KOPT-K1 (cell line): ENCODE results near the gene CSTB.

ENCODE experiments used
- H3K27ac ChIP-seq: fragments of 200-600 bp; sonication (generic); 2 replicates; pipeline ENCODE4 v1.5.1; 2016; ENCODE audit warnings: antibody characterized with exemption, mild to moderate bottlenecking, low read depth, low read length; ENCODE audit not compliant: poor library complexity, severe bottlenecking
- H3K36me3 ChIP-seq: fragments of 200-600 bp; sonication (generic); 2 replicates; pipeline ENCODE4 v1.5.1; 2017; ENCODE audit warnings: antibody characterized with exemption, mild to moderate bottlenecking, low read length, moderate library complexity; ENCODE audit not compliant: insufficient read depth
- H3K9me3 ChIP-seq: fragments of 200-600 bp; sonication (generic); 2 replicates; pipeline ENCODE4 v1.5.1; 2017; ENCODE audit warnings: antibody characterized with exemption, low read length, mild to moderate bottlenecking; ENCODE audit not compliant: insufficient read depth, poor library complexity, severe bottlenecking

The CSTB gene

DNA sequence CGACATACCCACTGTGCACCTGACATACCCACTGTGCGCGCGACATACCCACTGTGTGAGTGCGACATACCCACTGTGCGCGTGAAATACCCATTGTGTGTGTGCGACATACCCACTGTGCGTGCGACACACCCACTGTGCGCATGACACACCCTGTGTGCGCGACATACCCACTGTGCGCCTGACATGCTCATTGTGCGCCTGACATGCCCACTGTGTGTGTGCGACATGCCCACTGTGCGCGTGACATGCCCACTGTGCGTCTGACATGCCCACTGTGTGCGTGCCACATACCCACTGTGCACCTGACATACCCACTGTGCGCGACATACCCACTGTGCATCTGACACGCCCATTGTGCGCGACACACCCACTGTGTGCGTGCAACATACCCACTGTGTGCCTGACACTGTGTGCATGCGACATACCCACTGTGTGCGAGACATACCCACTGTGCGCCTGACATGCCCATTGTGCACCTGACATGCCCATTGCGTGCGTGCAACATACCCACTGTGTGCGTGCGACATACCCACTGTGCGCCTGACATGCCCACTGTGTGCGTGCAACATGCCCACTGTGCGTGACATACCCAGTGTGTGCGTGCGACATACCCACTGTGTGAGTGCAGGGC, 10.8 kb upstream of the CSTB start:
- H3K9me3 ChIP-seq = no peaks in the 10 kb centered on the region
- peaks cover 11% of the 10 kb centered on the region for H3K36me3 ChIP-seq
- no peak overlapping the region for H3K27ac ChIP-seq

DNA sequence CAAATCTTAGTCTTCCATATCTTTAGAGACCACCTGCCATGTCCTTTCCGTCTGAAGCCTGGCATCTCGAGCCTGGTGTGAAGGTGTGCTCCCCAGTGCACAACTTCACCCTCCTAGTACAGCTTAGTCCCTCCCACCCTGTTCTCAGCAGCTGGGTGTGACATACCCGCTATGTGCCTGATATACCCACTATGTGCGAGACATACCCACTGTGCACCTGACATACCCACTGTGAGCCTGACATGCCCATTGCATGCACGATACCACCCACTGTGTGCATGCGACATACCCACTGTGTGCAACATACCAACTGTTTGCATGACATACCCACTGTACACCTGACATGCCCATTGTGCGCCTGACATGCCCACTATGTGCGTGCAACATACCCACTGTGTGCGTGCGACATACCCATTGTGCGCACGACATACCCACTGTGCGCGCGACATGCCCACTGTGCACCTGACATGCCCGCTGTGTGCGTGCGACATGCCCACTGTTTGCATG, 10.2 kb upstream of the CSTB start:
- Histone ChIP-seq H3K27ac (no peak overlapping the region), H3K9me3 (no peaks in the 10 kb centered on the region), H3K36me3 (peaks cover 7% of the 10 kb centered on the region; the same call in 1 of the 2 replicates)

GRCh38 chr21:43785134-43785533, 9.0 kb upstream of the CSTB start:
- H3K27ac ChIP-seq = no peak overlapping the region
- H3K9me3 ChIP-seq = no peaks in the 10 kb centered on the region
- no peaks in the 10 kb centered on the region for H3K36me3 ChIP-seq

DNA sequence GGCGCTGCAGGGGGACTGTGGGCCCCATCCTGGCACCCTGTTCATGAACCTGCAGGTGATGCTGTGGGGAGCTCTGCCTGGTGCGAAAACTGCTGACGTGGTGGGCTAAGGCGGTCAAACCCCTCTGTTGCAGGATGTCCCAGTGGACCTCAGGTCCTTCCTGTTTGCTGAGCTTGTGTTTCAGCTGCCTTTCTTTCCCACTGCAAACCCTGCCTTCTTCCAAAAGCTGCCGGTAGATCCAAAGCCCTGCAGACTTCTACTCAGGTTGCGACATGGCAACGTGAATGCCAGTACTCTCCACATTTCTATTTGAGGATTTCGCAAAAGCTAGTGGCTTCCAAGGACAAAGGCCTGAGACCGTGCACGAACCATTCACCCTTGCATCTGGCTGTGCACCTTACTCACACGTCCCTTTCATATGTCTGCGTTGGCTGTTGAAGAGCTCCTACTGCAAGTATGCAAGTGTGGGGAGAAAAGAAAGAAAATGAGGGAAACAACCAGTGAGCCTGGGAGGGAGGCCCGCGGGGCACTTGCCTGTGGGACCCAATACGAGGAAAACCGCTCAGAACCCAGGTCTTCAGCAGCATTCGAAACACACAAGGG, 7.1 kb upstream of the CSTB start:
- Histone ChIP-seq H3K9me3 (no peaks in the 10 kb centered on the region), H3K36me3 (no peaks in the 10 kb centered on the region), H3K27ac (no peak overlapping the region)

- no peaks in the 10 kb centered on the region for H3K36me3 ChIP-seq
- no peak overlapping the region for H3K27ac ChIP-seq
- no peaks in the 10 kb centered on the region for H3K9me3 ChIP-seq
Observed at GRCh38 chr21:43782431-43783097, 6.5 kb upstream of the CSTB start.

DNA sequence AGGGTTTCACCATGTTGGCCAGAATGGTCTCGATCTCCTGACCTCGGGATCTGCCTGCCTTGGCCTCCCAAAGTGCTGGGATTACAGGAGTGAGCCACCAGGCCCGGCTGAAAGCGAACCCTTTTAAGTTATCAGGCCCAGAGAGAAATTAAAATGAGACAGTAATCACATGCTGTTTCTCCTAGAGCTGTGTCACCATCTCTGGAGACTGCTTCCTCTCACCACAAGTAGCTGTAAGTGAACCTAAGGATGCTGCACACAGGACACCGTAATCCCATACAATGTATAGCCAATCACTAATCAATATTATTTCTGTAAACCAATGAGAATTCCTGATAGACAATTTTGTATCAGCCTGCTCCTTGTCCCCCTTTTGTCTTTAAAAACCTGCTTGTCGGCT, 5.7 kb upstream of the CSTB start:
- Histone ChIP-seq H3K9me3 (no peaks in the 10 kb centered on the region), H3K27ac (no peak overlapping the region), H3K36me3 (no peaks in the 10 kb centered on the region)

DNA sequence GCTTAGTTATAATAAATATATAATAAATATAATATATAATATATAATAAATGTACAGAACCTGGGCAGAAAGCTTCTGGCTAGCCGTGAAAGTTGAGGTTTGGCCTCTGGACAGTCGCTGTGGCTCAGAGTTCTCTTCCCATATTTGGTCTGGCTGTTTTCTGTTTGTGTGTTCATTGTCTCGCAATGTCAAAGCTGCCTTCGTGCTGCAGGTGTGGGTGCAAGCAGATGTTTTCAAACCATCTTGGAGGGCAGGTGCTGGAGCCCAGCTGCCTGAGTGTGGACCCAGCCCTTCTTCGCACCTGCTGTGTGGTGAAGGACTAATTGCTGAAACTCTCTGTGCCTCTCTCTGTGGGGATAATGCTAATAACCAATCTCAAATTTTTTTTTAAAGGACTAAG, 3.6 kb upstream of the CSTB start:
- Histone ChIP-seq H3K36me3 (0 out of 2 replicates have a peak, but pooled peaks cover 2% of the 10 kb centered on the region), H3K27ac (peak overlapping the region; percentile 91), H3K9me3 (no peaks in the 10 kb centered on the region)

DNA sequence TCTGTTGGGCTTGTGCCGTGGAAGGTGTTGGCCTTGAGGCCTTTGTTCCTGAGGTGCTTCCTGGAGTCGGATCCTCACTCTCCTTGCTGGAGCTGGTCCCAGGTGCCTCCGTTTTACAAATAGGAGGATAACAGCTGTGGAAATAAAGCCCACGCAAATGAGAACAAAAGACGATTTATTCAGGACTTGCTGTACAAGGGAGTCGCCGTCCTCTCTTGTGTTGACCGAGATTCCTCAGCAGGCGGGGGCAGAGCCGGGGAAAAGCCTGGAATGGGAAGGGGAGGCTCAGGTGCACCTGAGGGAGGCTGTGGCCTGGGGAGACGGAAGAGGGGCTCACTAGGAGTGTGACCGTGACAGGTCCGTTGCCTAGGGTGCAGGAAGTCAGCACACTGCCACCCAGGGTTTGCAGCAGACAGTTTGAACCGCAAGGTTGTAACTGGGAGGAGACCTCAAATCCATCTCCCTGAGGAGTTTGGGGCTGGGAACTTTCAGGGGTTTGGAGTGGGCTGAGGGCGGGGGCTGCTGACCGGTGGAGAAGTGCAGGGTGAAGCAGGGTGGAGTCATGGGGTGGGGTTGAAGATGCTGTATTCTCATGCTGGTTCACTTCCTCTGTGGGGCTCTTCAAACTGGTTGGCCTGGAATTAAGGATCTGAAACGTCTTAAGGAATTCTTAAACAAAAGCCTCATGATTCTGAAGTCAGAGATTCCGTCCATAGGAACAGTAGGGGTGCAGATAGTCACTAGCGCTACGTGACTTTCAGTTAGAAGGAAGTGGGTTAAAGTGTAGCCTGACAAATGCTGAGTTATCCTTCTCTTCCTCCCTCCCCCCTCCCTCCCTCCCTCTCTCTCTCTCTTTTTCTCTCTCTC, 2.6 kb upstream of the CSTB start:
- no peaks in the 10 kb centered on the region for H3K9me3 ChIP-seq
- H3K27ac ChIP-seq = peak overlapping the region; percentile 91
- peaks cover 12% of the 10 kb centered on the region; the same call in 1 of the 2 replicates for H3K36me3 ChIP-seq

DNA sequence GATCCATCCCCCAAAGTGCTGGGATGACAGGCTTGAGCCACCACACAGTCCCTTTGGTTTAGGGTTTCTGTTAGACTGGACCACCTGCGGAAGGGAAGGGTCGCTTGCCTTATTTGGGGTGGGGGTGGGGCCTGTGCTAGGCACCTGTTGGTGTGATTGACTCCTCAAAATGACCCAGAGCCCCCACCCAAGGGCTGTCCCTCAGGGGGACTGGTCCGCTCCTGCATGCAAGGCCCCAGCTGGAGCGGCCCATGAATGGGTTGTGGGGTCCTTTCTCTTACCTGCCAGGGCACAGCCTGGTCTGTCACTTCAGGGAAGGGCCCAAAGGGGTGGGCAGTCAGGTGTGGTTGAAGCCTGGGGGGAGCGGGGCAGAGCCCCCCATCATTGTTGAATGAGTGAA, 1.8 kb upstream of the CSTB start:
- Histone ChIP-seq H3K27ac (peak overlapping the region; percentile 91), H3K36me3 (peaks cover 19% of the 10 kb centered on the region; the same call in 1 of the 2 replicates), H3K9me3 (no peaks in the 10 kb centered on the region)

DNA sequence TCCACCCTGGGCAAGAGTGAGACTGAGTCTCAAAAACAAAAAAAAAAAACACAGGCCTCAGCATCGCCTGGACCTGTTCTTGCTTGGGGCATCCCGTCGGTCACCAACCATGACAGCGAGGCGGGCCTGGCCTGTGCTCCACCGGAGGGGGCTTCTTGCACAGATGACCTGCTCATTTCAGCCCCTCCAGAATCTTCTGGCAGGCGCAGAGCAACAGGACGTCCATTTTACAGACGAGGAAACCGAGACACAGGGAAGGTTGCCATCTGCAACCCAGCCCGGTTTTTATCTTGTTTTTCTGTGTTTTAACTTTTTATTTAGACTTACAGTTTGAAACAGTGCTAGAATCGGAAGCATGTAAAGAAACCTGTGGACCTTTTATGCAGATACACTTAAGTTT, 918 bp downstream of the CSTB start:
- peak overlapping the region; percentile 64 for H3K27ac ChIP-seq
- H3K36me3 ChIP-seq = peaks cover 25% of the 10 kb centered on the region; the same call in 1 of the 2 replicates
- H3K9me3 ChIP-seq = no peaks in the 10 kb centered on the region

DNA sequence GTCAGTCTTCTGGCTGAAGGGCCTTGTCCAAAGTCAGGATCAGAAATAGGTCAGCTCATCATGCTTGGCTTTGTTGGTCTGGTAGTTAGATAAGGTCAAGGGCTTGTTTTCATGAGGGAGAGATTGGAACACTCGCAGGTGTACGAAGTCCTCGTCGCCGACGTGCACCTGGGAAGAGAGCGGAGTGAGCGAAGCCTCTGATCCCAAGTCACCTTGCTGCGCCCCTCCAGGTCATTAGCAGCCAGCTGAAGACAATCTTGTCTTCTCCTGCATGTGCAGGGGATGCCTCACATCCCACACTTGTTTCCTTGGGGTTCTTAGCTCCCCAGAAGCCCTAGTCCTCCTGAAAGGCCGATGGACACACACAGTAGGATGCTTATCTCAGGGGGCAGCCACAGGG, 1.9 kb downstream of the CSTB start:
- H3K9me3 ChIP-seq = no peaks in the 10 kb centered on the region
- peaks cover 25% of the 10 kb centered on the region; the same call in 1 of the 2 replicates for H3K36me3 ChIP-seq
- H3K27ac ChIP-seq = no peak overlapping the region

DNA sequence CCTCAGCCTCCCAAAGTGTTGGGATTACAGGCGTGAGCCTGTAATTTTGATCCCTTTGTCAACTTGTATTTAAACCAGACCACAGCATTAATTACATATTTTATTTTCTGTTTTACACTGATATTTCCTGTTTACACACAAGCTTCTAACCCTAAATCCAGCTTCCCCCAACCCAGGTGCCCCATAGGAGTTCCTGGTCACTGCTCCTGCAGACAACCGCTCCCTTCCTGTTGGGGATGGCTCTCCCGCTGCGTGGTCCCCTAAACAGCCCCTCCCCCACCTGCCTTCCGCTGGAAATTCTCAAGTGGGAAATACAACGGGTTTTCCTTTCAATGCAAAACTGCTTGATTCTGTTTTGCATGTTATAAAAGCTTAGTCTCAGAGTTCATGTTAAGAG, 3.7 kb downstream of the CSTB start:
- Histone ChIP-seq H3K36me3 (peaks cover 25% of the 10 kb centered on the region; the same call in 1 of the 2 replicates), H3K27ac (no peak overlapping the region)

DNA sequence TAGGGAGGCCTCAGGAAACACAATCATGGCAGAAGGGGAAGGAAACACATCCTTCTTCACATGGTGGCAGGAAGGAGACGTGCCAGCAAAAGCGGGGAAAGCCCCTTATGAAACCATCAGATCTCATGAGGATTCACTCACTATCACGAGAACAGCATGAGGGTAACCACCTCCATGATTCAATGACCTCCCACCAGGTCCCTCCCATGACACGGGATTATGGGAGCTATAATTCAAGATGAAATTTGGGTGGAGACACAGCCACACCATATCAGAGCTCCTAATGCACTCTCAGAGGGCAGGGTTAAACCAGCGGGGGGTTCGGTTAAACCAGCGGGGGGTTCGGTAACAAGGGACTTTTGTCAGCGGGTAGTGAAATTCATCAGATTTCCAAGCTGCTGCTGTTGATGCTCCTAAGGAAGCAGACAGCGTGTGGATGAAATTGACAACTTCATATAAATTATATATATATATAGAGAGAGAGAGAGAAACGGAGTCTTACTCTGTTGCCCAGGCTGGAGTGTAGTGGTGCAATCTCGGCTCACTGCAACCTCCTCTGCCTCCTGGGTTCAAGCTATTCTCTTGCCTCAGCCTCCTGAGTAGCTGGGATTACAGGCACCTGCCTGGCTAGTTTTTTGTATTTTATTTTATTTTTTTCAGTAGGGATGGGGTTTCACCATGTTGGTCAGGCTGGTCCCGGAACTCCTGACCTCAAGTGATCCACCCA, 4.2 kb downstream of the CSTB start:
- no peaks in the 10 kb centered on the region for H3K9me3 ChIP-seq
- no peak overlapping the region for H3K27ac ChIP-seq
- peaks cover 25% of the 10 kb centered on the region; the same call in 1 of the 2 replicates for H3K36me3 ChIP-seq

More for the DNA sequence above, 3.7 kb downstream of the CSTB start:
- H3K9me3 ChIP-seq = no peaks in the 10 kb centered on the region

DNA sequence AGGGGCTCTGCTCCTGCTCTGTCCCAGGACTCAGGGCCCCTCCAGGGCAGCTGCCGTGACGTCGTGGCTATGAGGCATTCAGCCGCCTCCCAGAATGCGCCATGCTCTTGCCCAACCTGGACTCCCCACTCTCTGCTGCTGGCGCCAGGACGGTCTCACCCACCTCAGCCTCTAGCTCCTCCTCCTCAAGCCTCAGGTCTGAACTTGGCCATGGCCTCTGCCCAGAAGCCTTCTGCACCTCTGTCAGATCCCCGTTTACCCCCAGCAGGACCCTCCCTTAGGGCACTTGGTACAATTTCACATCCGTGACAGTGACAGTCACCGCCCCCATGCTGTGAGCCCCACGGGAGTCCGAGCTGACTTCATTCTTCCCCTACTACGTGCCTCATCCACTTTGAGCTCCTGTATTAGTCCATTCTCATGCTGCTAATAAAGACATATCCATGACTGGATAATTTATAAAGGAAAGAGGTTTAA, 4.9 kb downstream of the CSTB start:
- H3K9me3 ChIP-seq = no peaks in the 10 kb centered on the region
- H3K27ac ChIP-seq = no peak overlapping the region
- peaks cover 25% of the 10 kb centered on the region; the same call in 1 of the 2 replicates for H3K36me3 ChIP-seq
